HG02759 (cell line): Measurements from ENCODE around the gene PDCD1.
"Not testable (repeated sequence)": the region's sequence is repeated elsewhere in the genome, so short reads cannot be mapped to it uniquely, and the experiment has no call there.

Experiments used
- ATAC-seq: cut with Tn5 transposase; IDR thresholded peaks from one replicate; pipeline ENCODE4 v1.9.1; 2021; ENCODE audit warnings: mild to moderate bottlenecking, moderate library complexity; ENCODE audit not compliant: unreplicated experiment

Gene PDCD1

GRCh38 chr2:241835611-241836010 lies 23.1 kb downstream of the PDCD1 start:
- no peak for ATAC-seq

DNA sequence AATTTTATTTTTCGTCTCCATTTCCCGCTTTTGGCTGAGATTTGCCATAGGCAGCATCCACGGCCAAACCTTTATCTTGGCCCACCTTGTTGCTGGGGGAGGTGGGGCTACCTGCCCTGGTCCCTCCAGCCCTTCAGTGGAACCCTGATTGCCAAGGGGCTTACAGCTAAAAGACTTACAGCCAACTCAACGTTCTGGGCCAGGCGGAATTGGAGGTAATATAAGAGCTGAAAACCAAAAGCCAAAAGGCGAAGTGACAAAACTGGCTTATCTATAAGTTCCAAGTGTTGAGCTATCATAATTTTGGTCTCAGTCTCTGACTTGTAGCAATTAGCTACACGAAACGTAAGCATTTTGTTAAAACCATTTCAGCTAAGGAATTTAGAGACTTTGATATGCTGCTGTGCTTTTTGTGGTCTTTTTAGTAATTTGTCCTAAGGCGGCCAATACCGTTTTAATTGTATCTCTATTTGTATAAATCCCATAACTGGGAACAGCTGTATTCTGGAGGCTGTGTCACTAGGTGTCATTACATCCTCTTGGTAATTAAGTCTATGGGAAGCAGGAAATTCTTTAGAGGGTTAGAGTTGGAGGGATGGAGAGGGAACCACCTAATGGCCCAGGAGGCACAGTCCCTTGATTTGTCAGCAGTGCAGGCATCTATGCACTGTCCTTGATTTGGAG lies 24.0 kb downstream of the PDCD1 start:
- no peak for ATAC-seq

GRCh38 chr2:241833756-241834526 lies 24.8 kb downstream of the PDCD1 start:
- not testable (repeated sequence) for ATAC-seq

DNA sequence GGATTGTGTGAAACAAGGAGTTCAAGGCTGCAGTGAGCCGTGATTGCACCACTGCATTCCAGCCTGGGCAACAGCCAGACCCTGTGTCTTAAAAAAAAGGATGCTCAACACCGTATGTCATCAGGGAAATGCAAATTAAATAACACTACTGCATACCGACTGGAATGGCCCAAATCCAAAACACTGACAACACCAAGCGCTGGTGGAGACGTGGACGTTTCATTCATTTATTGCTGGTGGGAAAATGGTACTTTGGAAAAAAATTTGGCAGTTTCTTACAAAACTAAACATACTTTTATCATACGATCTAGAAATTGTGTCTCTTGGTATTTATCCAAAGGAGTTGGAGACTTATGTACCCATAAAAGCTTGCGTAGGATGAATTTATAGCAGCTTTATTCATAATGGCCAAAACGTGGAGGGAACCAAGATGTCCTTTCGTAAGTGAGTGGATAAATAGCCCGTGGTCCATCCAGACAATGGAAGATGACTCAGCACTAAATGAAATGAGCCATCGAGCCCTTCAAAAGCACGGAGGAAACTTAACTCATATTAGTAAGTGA lies 25.5 kb downstream of the PDCD1 start:
- ATAC-seq, result no peak

DNA sequence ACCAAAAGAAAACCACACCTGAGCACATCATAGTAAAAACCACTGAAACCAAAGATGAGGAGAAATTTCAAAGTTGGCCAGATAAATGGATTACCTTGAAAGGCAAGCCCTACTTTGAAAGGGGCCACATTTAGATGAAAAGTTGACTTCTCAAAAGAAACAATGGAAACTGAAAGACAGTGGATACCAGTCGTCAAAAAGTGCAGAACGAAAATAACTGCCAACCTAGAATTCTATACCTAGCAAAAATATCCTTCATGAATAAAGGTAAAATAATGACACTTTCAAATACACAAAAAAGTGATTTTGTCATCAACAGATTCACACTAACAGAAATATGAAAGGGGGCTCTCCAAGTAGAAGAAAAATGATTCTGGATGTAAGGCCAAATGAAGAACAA lies 31.3 kb downstream of the PDCD1 start:
- ATAC-seq, result no peak

- ATAC-seq, result not testable (repeated sequence)
These were observed 34.9 kb downstream of the PDCD1 start for GRCh38 chr2:241823531-241824437.

DNA sequence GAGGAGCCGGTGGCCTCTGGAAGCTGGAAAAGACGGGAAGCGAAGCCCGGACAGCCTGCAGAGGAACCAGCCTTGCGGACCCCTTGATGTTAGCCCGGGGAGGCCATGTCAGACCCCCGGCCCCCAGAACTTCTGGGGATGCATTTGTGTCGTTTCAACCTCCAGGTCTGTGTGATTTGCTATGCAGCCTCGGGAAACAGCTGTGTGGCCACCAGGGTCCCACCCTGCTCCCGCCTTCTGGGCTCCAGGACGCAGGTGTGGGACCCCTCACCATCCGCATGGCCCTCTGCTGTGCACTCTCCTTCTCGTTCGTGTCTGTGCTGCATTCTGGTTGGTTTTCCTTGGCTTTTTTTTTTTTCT lies 36.5 kb downstream of the PDCD1 start:
- no peak for ATAC-seq

- no peak for ATAC-seq
These were observed 37.0 kb downstream of the PDCD1 start for GRCh38 chr2:241821460-241822263.

DNA sequence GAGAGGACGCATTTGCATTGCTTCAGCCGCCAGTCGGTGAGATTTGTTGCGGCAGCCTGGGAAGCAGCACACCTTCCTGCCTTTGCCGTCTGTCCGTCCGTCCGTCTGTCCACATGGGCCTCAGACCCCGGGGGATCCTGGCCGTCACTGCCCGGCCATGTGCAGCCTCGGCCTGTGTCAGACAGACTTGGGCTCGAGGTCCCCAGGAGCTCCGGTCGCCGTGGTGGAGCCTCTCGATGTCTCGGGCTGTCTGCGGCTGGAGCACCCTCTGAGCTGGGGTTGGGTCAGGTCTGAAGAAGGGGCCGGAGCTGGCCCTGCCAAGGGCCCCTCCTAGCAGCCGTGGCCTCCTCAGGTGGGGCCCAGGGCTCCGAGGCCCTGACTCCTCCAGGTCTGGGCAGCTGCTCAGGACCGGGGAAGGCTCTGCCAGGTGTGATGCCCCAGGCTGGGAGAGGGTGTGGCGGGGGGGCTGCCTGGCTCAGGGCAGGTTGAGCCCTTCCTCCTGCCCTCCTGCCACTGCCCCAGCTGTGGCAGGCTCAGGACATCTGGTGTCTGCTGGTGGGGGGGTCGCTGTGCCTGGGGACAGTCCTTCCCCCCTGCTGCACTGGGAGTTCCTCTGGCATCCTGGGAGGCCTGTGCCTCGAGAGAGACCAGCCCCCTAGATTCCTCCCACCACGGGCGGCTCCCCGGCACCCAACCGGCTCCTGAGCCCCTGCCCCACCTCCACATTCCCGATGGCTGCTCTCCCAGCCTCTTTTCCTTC lies 37.9 kb downstream of the PDCD1 start:
- no peak for ATAC-seq

DNA sequence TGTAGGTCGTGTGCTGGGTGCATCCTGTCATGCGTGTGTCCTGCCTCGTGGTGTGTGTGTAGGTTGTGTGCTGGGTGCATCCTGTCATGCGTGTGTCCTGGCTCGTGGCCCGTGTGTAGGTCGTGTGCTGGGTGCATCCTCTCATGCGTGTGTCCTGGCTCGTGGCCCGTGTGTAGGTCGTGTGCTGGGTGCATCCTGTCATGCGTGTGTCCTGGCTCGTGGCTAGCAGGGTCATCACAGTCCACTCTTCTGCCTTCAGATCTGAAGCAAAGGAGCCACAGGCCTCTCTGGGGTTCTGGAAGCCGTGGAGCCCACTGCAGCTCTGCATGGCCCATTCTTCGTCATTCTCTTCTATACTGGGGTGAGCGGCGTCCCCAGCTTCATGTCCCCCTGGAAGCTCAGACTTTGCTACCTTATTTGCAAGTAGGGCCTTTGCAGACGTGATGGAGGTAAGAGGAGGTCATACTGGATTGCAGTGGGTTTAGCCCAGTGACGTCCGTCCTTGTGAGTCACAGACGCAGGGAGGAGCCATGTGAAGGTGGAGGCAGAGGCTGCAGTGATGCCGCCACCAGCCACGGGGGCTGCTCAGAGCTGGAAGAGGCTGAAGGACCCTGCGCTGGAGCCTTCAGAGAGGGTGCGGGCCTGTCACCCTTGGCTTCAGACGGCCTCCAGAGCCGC lies 38.6 kb downstream of the PDCD1 start:
- not testable (repeated sequence) for ATAC-seq

DNA sequence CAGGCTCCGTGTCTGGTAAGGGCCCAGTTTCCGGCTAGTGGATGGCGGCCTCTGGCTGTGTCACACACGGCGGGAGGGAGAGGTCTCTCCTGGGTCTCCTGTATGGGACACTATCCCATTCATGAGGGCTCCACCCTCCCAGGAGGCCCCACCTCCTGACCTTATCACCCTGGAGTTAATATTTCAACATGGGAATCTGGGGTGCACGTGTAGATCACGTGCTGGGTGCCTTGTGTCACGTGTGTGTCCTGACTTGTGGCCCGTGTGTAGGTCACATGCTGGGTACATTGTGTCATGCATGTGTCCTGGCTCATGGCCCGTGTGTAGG lies 39.8 kb downstream of the PDCD1 start:
- ATAC-seq, result no peak

DNA sequence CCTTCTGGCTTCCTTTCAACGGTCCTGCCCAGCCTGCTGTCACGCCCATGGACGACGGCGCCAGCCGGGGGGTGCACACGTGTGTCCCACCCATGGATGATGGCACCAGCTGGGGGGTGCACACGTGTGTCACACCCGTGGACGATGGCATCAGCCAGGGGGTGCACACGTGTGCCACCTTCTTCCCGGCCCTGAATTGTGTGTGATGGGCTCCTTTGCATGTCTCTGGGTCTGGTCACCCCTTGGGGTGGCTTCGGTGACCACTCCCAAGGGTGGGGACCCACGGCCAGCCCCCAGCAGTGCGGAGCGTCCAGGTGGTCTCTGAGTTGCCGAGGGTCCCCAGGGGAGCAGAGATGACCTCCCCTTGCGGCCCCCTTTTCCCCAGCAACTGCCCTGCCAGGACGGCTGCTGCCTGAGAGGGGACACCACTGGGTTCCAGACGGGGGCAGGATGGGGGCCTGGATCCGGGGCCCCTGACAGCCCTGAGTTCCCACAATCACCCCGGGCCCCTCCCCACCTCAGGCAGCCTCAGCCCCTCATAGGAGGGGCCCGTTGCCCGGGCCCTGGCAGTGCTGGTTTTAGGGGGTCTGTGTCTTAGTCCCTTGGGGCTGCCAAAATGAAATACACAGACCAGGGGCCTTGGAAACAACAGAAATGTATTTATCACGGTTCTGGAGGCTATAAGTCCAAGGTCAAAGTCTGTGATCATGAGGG lies 40.3 kb downstream of the PDCD1 start:
- no peak for ATAC-seq

- not testable (repeated sequence) for ATAC-seq
These were observed 40.9 kb downstream of the PDCD1 start for GRCh38 chr2:241817821-241818215.

DNA sequence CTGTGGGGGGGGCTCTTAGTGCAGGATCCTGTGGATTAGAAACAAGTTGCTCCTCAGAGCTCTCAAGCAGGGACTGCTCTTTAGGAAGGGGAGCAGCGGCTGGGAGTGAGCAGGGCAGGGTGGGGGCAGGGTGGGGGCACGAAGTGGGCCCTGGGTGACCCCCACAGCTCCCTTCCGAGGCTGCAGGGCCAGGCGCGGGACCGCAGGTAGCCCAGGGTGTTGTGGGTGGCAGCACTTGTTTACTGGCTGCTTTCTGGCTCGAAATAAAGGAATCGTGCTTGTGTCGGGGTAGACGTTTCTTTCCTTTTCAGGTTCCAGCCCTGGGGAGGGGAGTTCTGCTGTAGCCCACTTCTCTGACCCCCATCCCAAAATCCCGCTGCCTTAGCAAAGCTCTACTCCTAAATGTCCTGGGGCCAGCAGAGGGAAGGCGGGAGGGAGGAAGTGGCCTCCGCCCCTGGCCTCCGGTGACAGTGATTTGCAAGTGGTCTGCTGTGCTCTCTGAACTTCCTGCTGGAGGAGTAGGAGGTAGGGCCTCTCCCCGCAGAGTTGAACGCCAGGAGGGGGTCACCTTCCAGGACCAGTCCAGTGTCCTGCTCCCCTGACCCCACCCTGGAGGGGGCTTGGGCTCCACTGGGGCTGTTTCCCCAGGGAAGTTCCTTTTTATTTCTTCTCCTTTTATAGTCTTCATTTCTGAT lies 41.4 kb downstream of the PDCD1 start:
- no peak for ATAC-seq

DNA sequence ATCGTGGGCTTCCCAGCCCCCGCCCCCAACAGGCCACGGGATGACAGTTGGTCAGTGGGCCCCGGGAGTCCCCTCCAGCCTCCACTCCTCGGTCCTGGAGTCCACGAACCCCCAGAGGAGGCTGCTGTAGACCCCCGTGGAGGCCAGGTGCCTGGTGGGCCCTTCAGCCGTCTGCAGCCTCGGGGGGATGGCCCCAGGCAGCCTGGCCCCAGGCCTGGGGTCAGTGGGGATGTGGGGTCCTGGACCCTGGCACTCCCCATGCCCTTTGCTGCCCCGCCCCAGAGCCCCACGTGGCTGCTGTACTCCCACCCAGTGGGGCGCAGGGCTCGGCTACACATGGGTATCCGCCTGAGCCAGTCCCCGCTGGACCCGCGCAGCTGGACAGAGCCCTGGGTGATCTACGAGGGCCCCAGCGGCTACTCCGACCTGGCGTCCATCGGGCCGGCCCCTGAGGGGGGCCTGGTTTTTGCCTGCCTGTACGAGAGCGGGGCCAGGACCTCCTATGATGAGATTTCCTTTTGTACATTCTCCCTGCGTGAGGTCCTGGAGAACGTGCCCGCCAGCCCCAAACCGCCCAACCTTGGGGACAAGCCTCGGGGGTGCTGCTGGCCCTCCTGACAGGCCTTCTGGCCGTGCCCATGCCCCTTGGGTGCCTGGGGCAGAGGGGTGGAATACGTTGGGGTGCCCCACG lies 42.1 kb downstream of the PDCD1 start:
- ATAC-seq, result no peak

- ATAC-seq, result no peak
These were observed 42.9 kb downstream of the PDCD1 start for GRCh38 chr2:241815477-241816430.
